Thyroid gland (tissue), 4 donors: ENCODE measurements around the gene UCN.

ENCODE experiments used
- CTCF ChIP-seq, 6 experiments: fragments of 200-600 bp in 3 of 6; fragments of 450-650 bp in 3 of 6; sonication (generic) in 3 of 6; IDR thresholded peaks; one replicate each; pipeline ENCODE4 v1.5.1; 2016 to 2019; ENCODE audit warnings: antibody characterized with exemption in 6 of 6, mild to moderate bottlenecking in 2 of 6, inconsistent platforms in 1 of 6, moderate library complexity in 1 of 6
- POLR2A ChIP-seq, 2 donors: fragments of 450-650 bp; IDR thresholded peaks; one replicate each; pipeline ENCODE4 v1.6.1; 2017; ENCODE audit warnings: antibody characterized with exemption in 2 of 2, mild to moderate bottlenecking in 2 of 2, moderate library complexity in 1 of 2

GRCh38 chr2:27304488-27305240, 3.6 kb downstream of the UCN start:
- TF ChIP-seq POLR2A (IDR thresholded peaks at IDR 0.05) = no peak
- TF ChIP-seq CTCF (IDR thresholded peaks at IDR 0.05) = no peak
